Epithelial cell of prostate (primary cell): Measurements from ENCODE around the gene RRAS.

Experiments
- DNase-seq: peaks from one replicate; pipeline ENCODE4 v3.0.0-alpha.2; 2011; ENCODE audit warnings: low read depth, low spot score
- H3K27ac ChIP-seq: fragments of 450-650 bp; 2 replicates; pipeline ENCODE4 v1.5.1; 2017; ENCODE audit warnings: mild to moderate bottlenecking

RRAS gene

DNA sequence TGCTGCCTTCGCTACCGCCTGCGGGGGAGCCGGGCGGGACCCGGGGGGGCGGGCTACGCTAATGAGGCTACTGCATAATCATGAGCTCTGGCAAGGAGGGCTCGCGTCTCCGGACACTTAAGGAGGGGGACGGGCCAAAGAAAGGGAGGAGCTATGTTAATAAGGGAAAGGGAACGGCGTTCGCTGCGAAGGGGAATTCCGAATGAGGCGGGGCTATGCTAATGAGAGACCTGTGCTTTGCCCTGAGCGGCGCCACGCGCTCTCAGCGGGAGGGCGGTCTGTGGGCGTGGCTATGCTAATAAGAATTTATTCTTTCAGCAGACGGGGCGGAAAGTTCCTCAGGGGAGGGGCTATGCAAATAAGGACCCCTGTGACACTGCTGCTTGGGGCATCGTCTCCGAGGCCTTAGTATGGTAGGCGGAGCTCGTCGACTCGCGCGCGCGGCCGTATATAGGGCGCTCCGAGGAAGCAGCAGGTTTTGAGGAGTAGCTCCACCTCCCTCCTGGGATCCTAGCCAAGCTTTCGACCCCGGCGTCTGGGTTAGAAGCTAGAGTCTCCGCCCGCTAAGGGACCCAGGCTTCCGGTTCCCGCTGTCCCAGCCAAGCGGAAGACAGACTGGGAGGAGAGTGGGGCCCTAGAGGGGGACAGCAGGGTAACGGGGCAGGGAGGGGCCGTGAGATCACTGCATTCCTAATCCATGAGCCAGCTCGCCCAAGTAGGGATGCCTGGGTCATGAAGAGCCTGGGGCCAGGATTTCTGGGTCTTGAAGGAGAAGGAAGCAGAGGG, at the start of gene RRAS:
TSS of gene RRAS (minus strand) at position 31 of the 786 bp plus-strand sequence. CDS start 45 bp downstream, outside the sequence.
- peak within 1 kb of the TSS; percentile 100 for H3K27ac ChIP-seq
- peak; percentile 98 for DNase-seq

DNA sequence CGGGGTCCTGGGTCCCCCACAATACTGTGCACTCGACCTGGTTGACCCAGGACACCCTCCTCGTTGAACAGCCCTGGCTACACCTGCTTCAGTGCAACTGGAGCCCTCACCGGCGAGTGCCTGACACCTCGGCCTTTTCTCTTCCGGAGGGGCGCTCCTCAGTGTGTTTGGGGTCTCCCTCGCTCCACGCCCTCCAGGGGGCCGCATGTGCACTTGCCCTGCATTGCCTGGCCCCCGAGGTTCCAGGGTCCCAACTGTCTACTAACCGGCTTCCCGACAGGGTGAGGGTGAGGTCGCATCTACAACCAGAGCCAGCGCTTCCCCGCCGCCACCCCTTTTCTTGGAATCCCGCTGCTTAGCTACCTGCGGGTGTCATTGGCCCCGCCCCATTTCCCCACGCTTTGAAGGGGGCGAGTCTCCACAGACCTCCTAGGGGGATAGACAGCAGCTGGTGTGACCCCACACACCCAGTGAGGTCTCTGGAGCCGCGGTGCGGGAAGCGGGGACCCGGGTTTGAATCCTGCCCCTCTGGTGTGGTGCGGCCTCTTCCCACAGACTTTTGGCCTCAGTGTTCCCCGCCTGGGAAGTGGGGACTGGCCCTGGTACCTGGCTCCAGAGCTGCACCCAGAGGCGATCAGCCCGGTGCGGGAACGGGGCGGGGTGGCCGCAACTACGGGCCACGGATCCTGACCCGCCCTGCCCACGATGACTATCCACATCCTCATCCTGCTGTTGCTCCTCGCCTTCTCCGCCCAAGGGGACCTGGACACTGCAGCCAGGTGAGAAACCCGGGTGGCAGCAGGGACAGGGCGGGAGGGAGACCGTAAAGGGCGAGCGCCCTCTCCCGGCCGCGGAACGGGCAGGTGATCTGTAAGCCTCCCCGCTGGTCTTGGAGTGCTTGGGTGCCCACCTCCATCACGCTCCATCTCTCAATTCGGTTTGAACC, 49.5 kb upstream of the RRAS start, which contains the start of gene ADM5:
TSS of gene ADM5 (plus strand) at position 462 of the 946 bp plus-strand sequence. CDS start at position 706, 244 bp downstream.
- no peak within 1 kb of the TSS for H3K27ac ChIP-seq
- no peak for DNase-seq

DNA sequence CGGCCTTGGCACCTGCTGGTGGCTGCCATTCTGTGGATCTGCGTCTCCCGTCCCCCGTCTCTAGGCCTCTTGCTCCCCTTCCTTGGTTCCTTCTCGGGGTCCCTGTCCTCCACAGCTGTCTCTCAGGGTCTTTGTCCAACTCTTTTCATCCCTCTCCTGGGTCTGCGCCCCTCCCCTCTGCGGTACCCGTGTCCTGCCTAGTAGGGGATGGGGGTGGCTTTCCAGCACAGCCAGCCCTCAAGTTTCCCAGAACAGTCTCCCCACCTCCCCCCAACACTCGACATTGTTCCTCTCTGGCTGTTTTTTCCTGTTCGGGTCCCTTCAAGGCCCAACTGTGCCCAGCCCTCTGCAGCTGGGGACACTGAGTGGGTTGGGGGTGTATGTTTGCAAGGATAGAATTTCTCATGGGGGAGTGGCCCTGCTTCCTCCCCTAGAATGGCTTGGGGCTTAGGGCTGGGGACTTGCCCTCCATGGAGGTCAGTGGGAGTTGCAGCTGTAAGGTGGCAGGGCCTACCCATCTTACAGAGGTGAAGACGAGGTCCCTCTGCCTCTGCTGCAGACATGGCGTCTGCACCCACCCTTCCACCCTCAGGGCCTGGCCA, 48.7 kb upstream of the RRAS start:
- DNase-seq = no peak
- no peak overlapping the region for H3K27ac ChIP-seq

DNA sequence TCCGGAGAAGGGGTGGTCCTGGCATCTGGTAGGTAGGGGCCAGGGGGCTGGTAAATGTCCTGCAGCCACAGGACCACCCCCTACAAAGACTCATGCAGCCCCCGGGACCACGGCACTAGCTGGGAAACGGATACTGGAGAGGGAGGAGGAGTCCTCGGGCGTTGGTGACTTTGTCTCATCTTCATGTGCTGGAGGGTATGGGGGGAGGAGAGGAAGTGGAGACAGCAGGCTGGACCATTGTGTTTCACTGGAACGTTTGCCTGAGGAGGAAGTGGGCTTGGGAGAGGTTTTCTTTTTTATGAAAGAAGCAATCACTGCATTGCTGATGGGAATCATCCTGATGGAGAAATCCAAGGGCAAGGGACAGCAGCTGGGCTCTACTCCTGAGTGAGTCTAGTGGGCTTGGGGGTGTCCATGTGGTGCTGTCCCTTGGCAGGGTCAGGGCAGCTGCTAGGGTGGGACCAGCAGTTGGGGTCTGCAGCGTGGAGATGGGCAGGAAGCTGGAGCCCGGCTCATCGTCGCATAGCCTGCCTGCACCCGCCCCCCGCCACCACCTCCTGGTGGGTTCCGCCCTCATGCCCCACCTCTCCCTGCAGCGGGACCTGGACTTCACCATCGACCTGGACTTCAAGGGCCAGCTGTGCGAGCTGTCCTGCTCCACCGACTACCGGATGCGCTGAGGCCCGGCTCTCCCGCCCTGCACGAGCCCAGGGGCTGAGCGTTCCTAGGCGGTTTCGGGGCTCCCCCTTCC, 47.8 kb upstream of the RRAS start:
- H3K27ac ChIP-seq = no peak overlapping the region
- no peak for DNase-seq

DNA sequence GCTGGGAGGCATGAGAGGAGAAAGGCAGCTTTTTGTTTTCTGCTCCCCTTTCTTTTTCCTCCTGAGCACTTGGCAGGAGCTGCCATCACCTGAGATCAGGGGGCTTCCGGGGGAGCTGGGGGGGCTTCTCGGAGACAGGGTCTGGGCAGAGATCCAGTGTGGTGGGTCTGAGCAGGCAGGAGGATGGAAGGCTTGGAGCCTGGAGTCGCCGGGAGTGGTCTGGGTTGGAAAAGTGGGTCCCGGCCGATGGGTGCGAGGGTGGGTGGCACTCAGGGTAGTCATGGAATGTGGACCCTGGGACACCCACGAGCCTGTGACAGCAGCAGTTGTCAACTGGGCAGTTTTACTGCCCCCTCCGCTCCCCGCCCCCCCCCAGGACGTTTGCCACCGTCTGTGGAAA, 47.2 kb upstream of the RRAS start:
- DNase-seq = no peak
- no peak overlapping the region for H3K27ac ChIP-seq

DNA sequence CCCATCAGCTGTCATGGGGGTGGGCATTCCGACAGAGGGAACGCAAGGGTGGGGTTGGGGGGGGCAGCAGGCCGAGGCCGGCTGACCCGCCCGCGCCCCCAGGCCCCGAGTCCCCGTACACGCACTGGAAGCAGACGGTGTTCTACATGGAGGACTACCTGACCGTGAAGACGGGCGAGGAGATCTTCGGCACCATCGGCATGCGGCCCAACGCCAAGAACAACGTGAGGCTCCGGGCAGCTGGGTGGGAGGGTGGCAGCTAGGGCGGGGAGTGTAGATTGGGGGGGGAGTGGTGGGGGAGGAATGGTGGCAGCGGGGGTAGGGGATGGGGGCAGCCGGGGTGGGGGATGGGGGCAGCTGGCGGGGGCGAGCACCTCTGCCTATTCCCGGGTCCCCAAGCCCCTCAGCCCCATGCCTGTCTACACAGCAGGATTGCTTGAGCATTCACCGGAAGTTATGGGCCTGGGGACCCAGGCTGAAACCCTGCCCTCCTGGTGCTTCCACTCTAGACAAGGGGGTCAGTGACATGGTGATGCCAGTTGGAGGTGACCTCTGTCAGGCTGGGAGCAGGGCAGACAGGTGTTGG, 46.7 kb upstream of the RRAS start:
- DNase-seq = no peak
- no peak overlapping the region for H3K27ac ChIP-seq

DNA sequence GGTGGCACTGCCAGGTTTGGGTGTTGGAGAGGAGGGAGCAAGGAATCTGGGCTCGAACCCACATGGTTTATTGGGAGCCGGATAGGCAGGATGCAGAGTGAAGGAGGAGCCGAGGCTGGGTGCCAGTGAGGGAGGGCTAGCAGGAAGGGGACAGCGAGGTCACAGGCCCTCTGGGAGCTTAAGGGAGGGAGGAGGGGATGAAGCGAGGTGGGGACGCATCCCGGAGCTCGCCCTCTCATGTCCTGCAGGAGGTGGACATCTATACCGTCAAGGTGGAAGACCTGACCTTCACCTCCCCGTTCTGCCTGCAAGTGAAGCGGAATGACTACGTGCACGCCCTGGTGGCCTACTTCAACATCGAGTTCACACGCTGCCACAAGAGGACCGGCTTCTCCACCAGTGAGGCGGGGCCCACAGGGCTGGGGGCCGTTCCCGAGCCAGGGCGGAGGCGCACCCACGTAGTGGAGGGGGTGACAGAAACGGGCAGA, 45.9 kb upstream of the RRAS start:
- no peak for DNase-seq
- no peak overlapping the region for H3K27ac ChIP-seq

DNA sequence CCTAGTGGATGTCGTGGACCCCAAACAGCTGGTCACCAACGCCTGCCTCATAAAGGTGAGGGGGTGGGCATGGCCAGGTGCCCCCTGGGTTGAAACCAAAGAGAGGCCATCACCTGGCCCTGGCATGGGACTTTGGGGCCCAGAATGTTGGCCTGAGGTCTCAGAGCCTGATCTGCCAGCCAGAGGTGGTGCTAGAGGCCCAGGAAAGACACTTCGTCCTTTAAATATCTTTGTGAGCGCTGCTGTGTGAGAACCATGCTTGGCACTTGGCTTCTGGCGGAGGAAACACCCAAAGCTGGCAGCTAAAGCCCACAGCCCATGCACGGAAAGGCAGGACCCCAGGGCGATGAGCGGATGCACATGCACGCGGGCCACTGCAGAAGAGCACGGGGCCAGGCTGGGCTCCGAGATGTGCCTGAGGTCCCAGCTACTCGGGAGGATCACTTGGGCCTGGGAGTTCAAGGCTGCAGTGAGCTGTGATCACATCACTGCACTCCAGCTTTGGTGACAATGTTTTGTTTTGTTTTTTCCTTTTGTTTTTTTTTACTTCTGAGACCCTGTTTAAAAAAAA, 45.1 kb upstream of the RRAS start:
- no peak overlapping the region for H3K27ac ChIP-seq
- no peak for DNase-seq

DNA sequence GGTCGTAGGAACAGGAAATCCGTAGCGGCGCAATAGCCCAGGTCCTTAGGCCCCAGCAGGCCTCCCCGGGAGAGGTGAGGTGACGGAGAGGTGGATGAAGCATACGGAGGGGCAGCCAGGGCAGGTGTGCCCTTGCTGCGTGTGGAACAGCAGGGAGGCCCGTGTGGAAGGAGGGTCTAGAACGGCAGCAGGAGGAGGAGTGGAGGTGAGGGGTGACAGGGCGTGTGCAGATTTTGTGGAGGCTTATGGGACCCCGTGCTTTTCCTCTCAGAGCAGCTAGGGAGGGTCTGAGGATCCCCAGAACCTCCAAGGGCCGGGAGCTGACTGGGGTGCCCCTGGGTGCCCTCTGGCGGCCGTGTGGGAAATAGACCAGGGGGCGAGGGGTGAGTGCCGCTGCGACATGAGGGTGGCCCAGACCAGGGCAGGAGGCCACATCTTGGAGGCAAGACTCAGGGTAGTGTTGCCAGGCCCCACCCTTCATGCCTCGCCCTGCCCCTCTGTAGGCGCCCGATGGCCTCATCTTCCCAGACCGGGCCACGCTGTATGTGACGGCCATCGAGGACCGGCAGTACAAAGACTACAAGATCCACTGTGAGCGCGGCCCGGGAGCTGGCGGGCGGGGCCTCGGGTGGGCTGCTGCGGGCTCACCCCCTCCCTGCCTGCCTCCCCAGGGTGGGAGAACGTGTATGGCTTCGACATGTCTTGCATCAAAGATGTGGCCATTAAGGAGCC, 44.5 kb upstream of the RRAS start:
- no peak overlapping the region for H3K27ac ChIP-seq
- no peak for DNase-seq

DNA sequence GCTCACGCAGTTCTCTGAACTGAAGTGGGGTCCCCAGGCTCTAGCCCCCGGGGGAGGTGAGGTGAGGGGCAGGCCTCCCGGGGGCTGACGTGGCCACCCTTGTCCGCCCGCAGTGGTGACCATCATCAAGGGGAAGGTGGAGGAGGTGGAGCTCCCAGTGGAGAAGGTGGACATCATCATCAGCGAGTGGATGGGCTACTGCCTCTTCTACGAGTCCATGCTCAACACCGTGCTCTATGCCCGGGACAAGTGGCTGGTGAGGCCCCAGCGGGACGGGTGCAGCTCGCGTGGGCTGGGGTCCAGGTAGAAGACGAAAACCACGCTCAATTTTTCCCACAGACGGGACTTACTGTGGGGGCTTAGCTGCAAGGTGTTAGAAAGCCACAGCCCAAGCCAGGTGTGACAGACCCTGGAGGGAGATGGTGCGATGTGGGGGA, 43.9 kb upstream of the RRAS start:
- no peak overlapping the region for H3K27ac ChIP-seq
- no peak for DNase-seq

DNA sequence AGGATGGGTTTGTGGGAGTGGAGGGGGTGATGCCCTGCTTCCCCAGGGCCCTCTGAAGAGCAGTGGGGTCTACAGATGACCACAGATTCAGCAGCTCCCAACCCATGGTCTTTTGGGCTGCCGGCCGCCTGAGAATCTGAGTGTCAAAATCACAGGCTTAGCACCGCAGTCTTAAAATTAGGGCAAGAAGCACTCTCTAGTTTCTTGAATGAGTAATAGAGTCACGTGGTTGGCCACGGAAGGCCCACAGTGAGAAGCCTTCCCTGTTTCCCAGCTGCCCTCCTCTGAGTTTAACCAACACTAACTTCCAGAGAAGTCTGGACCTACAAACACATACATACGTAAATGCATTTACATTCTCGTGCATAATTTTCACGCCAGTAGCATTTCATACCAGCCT, 42.3 kb upstream of the RRAS start:
- DNase-seq = no peak
- H3K27ac ChIP-seq = no peak overlapping the region

DNA sequence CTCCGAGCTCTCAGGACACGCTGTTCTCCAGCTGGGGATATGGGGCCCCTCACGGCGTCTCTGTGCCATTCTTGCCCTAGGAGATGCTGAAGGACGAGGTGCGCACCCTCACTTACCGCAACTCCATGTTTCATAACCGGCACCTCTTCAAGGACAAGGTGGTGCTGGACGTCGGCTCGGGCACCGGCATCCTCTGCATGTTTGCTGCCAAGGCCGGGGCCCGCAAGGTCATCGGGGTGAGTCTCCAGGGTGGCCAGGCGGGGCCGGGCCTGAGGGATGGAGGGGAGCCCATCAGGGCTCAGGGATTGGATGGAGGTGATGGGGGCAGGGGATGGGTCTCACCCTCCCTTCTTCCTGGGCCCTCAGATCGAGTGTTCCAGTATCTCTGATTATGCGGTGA, 41.9 kb upstream of the RRAS start:
- H3K27ac ChIP-seq = no peak overlapping the region
- no peak for DNase-seq

DNA sequence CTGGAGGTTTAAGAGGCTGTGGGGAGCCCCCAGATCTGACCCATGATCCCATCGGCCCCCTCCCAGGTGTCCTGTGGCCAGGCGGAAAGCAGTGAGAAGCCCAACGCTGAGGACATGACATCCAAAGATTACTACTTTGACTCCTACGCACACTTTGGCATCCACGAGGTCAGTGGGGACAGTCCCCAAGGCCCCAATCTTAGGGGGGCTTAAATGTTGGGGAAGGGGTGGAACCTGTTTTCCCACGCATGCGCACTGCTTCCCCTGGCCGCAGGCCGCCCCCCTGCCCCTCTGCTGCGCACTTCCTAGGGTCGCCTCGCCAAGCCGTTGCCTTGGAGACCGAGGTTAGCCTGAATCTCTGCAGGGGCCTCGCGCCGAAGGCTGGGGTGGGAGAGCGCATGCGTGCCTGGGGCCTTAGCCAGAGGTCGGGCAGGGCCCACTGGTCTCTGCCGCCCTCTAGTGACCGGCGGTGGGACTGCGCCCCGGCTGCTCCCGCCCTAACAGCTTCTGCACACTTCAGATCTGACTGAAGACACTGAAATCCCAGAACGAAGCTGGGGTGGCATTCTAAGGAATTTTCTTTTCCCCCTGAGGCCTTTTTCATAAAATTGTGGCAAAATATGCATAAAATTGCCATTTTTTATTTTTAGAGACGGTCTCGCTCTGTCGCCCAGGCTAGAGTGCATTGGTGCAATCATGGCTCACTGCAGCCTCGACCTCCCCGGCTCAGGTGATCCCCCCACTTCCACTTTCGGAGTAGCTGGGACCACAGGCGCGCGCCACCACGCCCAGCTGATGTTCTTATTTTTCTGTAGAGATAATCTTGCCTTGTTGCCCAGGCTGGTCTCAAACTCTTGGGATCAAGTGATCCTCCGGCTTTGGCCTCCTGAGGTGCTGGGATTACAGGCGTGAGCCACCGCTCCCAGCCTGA, 40.7 kb upstream of the RRAS start:
- H3K27ac ChIP-seq = no peak overlapping the region
- no peak for DNase-seq

DNA sequence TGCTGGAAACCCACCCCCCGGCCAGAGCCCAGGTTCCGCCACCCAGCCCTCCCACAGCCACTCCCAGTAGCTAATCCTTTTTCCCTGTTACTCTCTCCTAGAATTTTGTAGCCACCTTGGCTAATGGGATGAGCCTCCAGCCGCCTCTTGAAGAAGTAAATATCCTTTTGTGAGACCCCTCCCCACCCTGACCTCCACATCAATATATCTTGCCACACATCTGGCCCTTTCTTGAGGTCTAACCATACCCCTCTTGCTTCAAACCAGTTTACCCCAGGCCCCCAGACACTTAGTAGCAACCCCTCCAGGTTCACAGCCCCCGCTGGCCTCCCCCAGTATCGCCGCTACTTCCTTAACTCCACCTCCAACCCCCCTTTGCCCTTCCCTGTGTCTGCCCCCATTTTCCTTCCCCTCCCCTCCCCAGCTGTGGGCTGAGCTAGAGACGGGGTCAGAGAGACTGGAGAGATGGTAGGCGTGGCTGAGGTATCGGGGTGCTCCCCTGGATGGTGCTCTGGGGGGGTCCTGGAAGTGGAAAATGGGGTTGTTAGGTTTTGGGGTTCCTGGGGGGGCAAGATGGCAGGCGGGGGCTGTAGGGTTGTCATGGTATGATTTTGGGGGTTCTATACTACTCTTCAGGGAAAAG, 39.9 kb upstream of the RRAS start:
- H3K27ac ChIP-seq = no peak overlapping the region
- DNase-seq = no peak

DNA sequence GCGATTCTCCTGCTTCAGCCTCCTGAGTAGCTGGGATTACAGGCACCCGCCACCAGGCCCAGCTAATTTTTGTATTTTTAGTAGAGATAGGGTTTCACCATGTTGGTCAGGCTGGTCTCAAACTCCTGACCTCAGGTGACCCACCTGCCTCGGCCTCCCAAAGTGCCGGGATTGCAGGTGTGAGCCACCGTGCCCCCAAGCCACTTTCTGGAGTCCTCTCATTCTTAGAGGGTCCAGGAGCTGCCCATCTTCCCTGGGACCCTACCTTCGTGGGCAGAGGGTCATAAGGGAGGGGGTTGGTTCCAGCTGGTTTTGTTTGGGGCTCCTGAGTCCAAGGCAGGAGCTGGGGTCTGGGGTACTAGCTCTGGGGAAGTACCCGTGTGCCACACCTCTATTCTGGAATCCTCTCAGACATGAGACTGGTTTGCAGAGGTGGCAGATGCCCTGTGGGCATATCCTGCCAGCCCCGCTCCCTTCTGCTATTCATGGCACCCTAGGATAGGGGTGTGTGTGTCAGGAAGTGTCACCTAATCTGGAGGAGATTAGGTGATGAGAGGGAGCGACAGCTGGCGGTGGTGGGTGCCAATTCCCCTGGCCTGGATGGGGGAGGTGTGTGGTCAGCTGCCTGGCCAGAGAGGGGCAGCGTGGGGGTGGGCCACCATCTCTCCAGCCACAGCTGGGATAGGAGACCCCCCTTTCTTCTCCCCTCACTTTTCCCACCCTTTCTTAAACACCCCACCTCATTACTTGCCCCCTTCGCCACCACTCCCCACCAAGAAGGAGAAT, 39.2 kb upstream of the RRAS start:
- peak overlapping the region; percentile 76 for H3K27ac ChIP-seq
- no peak for DNase-seq
